ENCODE data around the gene AOC3.

DNA sequence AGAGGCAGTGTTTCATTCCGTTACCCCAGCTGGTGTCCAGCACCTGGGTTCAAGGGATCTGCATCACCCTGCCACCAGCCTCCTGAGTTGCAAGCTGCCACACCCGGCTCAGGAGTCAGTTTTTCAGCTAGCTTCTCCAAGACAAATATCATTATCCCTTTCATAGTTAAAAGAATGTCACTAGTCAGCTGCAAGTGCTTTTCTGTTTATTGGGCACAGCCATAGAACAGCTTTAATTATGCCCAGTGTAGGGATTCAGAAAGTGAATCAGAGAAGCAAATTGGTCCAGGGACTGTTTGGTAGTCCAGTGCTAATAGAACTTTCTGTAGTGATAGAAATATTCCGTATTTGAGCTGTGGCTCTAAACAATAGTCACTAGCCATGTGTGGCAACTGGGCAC lies 2.9 kb upstream of the AOC3 start:
- TF ChIP-seq, protein P1, sequence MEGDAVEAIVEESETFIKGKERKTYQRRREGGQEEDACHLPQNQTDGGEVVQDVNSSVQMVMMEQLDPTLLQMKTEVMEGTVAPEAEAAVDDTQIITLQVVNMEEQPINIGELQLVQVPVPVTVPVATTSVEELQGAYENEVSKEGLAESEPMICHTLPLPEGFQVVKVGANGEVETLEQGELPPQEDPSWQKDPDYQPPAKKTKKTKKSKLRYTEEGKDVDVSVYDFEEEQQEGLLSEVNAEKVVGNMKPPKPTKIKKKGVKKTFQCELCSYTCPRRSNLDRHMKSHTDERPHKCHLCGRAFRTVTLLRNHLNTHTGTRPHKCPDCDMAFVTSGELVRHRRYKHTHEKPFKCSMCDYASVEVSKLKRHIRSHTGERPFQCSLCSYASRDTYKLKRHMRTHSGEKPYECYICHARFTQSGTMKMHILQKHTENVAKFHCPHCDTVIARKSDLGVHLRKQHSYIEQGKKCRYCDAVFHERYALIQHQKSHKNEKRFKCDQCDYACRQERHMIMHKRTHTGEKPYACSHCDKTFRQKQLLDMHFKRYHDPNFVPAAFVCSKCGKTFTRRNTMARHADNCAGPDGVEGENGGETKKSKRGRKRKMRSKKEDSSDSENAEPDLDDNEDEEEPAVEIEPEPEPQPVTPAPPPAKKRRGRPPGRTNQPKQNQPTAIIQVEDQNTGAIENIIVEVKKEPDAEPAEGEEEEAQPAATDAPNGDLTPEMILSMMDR (IDR thresholded peaks at IDR 0.05) = no peak
- no peak for TF ChIP-seq POLR2A (IDR thresholded peaks at IDR 0.05)

Measured in right lobe of liver (tissue), 4 donors.